ENCODE data around the gene CXCL14.

DNA sequence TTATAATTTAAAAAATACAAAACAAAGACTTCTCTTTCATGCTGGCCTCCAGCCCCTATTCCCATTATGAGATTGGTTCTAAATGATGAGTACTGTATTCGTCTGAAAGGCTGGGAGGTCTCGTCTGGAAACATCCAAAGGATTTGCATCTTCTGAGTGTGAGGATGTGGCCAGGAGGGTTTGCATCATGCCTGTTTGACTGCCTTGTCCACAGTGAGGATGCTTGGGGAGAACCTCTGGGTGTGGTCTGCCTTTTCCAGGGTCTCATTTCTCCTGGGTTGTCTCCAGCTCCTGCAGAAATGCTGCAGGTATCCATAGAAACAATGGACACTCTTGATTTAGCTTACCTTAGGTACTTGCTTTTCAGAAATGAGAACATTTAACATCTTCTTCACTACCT lies 26.4 kb upstream of the CXCL14 start:
- TF ChIP-seq EP300 (IDR thresholded peaks at IDR 0.05), result no peak
- TF ChIP-seq, protein P1, sequence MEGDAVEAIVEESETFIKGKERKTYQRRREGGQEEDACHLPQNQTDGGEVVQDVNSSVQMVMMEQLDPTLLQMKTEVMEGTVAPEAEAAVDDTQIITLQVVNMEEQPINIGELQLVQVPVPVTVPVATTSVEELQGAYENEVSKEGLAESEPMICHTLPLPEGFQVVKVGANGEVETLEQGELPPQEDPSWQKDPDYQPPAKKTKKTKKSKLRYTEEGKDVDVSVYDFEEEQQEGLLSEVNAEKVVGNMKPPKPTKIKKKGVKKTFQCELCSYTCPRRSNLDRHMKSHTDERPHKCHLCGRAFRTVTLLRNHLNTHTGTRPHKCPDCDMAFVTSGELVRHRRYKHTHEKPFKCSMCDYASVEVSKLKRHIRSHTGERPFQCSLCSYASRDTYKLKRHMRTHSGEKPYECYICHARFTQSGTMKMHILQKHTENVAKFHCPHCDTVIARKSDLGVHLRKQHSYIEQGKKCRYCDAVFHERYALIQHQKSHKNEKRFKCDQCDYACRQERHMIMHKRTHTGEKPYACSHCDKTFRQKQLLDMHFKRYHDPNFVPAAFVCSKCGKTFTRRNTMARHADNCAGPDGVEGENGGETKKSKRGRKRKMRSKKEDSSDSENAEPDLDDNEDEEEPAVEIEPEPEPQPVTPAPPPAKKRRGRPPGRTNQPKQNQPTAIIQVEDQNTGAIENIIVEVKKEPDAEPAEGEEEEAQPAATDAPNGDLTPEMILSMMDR (IDR thresholded peaks at IDR 0.05), result no peak
